GM12801 (cell line): ENCODE results near the gene SUGCT.

Experiments
- TF ChIP-seq, protein P1 (sequence below): IDR thresholded peaks from one replicate; pipeline ENCODE4 v1.5.1; 2011; ENCODE audit warnings: control low read depth; ENCODE audit not compliant: insufficient read length; ENCODE audit errors: extremely low read depth

The SUGCT gene

GRCh38 chr7:40507166-40507565, 372.4 kb downstream of the SUGCT start:
- TF ChIP-seq, protein P1, sequence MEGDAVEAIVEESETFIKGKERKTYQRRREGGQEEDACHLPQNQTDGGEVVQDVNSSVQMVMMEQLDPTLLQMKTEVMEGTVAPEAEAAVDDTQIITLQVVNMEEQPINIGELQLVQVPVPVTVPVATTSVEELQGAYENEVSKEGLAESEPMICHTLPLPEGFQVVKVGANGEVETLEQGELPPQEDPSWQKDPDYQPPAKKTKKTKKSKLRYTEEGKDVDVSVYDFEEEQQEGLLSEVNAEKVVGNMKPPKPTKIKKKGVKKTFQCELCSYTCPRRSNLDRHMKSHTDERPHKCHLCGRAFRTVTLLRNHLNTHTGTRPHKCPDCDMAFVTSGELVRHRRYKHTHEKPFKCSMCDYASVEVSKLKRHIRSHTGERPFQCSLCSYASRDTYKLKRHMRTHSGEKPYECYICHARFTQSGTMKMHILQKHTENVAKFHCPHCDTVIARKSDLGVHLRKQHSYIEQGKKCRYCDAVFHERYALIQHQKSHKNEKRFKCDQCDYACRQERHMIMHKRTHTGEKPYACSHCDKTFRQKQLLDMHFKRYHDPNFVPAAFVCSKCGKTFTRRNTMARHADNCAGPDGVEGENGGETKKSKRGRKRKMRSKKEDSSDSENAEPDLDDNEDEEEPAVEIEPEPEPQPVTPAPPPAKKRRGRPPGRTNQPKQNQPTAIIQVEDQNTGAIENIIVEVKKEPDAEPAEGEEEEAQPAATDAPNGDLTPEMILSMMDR, result no peak

GRCh38 chr7:40509287-40509996, 374.6 kb downstream of the SUGCT start:
- TF ChIP-seq, protein P1, result no peak

GRCh38 chr7:40516376-40516775, 381.6 kb downstream of the SUGCT start:
- TF ChIP-seq, protein P1, result no peak

DNA sequence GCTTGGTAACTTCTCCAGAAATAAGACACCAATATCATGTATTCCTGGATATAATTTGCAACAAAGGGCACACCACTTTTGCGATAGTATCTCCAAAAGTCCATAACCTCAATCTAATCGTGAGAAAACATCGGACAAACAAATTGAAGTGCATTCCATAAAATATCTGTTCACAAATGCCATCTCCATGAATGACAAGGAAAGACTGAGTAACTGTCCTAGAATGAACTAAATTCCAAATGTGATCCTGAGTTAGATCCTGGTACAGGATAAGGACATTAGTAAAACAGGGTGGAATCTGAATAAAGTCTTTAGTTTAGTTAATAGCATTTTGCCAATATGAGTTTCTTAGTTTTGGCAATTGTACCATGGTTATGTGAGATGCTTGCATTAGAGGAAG, 384.2 kb downstream of the SUGCT start:
- TF ChIP-seq, protein P1, result no peak

- TF ChIP-seq, protein P1, result no peak
These were observed 386.4 kb downstream of the SUGCT start for GRCh38 chr7:40520986-40521738.

- TF ChIP-seq, protein P1, result no peak
These were observed 391.0 kb downstream of the SUGCT start for GRCh38 chr7:40525764-40526163.

DNA sequence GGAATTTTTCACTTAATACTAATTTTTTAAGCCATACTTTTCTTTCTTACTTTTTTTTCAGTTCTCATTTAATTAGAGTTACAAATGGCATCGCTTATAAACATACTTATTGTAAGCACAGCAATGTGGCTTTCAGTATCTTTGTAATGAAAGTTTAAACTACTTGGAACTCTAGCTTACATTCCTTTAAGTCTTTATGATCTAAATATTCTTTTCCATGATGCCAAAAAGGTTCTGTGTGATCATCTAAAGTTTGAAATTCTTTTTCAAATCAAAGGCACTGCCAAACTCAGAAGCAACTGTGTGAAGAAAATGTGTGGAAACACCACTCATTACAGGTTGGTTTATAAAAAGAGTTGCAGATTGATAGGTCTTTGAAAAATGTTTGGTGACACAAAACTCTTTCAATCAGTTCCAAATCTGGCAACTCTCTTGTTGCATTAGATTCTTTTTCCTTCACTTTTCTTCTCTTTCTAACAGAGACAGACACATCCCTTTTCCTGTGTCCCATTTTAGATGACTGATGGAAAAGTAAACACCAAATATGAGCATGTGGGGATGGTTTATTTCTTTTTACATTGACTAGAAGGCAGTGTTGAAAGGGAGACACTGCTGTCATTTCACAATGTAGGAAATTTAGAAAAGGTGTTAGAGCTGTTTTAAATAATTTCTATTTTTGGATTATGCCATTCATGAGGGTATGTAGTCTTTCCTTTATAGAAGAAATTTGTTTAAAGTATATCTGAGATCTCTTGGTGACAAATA, 392.3 kb downstream of the SUGCT start:
- TF ChIP-seq, protein P1, result no peak
